Measurements from ENCODE around the gene RGS1.

The RGS1 gene

DNA sequence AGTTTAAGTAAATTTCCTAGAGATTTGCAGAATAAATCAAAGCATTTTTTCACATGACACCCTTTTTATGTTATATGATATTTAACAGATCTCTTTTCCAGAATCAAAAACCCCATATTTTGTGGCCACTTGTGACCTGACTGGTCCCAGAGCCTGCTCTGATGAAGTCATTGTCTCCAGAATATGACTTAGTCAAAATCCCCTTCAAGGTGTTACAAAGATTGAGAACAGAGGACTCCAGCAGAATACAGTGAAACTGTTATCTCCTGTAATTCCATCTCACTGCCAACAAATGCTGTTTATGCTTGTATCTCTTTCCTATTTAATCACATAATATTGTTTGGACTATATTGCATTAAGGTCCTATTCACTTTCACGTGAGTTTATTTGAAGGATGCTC is 25.6 kb downstream of the RGS1 start:
- Histone ChIP-seq H3K27me3 (replicated peaks; ENCODE audit: control insufficient read depth, insufficient read depth, low read length) (no peaks in the 10 kb centered on the region), H3K36me3 (ENCODE audit: control insufficient read depth, insufficient read depth, low read length) (no peaks in the 10 kb centered on the region), H3K4me3 (replicated peaks; ENCODE audit: low read depth, low read length) (no peak overlapping the region)
- TF ChIP-seq, protein P1, sequence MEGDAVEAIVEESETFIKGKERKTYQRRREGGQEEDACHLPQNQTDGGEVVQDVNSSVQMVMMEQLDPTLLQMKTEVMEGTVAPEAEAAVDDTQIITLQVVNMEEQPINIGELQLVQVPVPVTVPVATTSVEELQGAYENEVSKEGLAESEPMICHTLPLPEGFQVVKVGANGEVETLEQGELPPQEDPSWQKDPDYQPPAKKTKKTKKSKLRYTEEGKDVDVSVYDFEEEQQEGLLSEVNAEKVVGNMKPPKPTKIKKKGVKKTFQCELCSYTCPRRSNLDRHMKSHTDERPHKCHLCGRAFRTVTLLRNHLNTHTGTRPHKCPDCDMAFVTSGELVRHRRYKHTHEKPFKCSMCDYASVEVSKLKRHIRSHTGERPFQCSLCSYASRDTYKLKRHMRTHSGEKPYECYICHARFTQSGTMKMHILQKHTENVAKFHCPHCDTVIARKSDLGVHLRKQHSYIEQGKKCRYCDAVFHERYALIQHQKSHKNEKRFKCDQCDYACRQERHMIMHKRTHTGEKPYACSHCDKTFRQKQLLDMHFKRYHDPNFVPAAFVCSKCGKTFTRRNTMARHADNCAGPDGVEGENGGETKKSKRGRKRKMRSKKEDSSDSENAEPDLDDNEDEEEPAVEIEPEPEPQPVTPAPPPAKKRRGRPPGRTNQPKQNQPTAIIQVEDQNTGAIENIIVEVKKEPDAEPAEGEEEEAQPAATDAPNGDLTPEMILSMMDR (IDR thresholded peaks at IDR 0.05; ENCODE audit: insufficient read depth, low read length, poor library complexity, severe bottlenecking) = no peak
- no peak for DNase-seq (ENCODE audit: extremely low read depth, insufficient read length)

DNA sequence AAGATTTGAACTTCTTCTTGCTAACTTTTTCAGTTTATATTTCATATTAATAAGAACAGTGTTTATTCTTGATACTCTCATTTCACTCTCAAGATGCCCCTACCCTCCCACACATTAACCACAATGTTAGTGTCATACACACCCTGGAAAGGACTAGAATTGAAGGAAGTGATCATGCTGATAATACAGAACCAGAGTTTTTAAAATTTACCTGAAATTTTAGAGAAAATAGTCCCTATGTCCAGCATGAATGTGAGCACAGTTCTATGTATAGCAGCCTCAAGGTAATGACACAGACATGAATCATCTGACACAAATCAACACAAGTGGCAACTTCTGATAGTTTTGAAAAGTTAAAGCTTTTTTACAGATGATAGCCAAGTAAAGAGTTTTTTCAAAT is 26.0 kb downstream of the RGS1 start:
- no peaks in the 10 kb centered on the region for H3K27me3 ChIP-seq (replicated peaks; ENCODE audit: control insufficient read depth, insufficient read depth, low read length)
- H3K36me3 ChIP-seq (ENCODE audit: control insufficient read depth, insufficient read depth, low read length) = no peaks in the 10 kb centered on the region
- no peak overlapping the region for H3K4me3 ChIP-seq (replicated peaks; ENCODE audit: low read depth, low read length)
- TF ChIP-seq, protein P1 (IDR thresholded peaks at IDR 0.05; ENCODE audit: insufficient read depth, low read length, poor library complexity, severe bottlenecking) = no peak
- no peak for DNase-seq (ENCODE audit: extremely low read depth, insufficient read length)

DNA sequence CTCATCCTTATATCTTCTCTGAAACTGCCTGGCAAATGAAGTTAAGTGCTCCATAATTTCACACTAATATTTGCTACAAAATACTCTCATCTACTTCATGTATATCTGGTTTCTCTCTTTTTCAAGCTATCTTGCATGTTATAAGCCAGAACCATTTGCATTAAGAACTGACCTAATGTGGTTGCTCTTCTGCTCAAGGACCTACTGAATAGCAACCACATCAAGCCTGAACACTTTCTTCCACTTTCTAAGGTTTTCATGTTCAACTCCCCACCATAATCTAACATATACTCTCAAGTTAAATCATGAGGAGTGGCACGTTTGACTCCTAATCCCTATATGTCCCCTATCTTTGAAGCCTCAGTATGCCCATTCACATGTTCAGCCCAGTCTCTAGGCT is 27.2 kb downstream of the RGS1 start:
- Histone ChIP-seq H3K27me3 (replicated peaks; ENCODE audit: control insufficient read depth, insufficient read depth, low read length) (no peaks in the 10 kb centered on the region), H3K4me3 (replicated peaks; ENCODE audit: low read depth, low read length) (no peak overlapping the region), H3K36me3 (ENCODE audit: control insufficient read depth, insufficient read depth, low read length) (no peaks in the 10 kb centered on the region)
- TF ChIP-seq, protein P1 (IDR thresholded peaks at IDR 0.05; ENCODE audit: insufficient read depth, low read length, poor library complexity, severe bottlenecking) = no peak
- DNase-seq (ENCODE audit: extremely low read depth, insufficient read length) = no peak

DNA sequence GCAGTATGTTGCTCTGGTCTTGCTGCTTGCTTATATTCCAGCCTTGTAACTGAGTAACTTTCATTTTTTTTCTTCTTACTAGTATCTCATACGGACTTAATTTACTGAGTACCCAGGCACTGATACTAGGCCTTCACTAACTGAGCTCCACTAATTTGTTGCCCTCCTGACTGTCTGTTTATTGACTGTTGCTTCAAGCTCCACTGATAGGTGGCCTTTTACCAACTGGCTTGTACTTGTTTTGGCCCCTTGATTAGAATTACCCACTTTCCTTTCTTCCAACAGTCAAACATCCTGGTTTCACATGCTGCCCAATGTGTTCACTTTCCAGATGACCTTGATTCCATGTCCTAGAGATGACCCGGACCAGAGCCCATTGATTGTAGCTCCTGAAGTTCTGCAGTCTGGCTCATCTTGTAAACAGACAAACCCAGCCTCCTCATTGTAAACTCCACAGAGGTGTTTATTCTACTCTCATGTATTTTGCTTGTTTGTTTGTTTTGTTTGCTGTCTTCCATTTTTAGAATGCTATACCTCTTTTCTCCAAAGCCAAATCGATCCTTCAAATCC is 27.7 kb downstream of the RGS1 start:
- H3K27me3 ChIP-seq (replicated peaks; ENCODE audit: control insufficient read depth, insufficient read depth, low read length) = no peaks in the 10 kb centered on the region
- H3K4me3 ChIP-seq (replicated peaks; ENCODE audit: low read depth, low read length) = no peak overlapping the region
- no peaks in the 10 kb centered on the region for H3K36me3 ChIP-seq (ENCODE audit: control insufficient read depth, insufficient read depth, low read length)
- DNase-seq (ENCODE audit: extremely low read depth, insufficient read length) = no peak
- TF ChIP-seq, protein P1 (IDR thresholded peaks at IDR 0.05; ENCODE audit: insufficient read depth, low read length, poor library complexity, severe bottlenecking) = no peak

DNA sequence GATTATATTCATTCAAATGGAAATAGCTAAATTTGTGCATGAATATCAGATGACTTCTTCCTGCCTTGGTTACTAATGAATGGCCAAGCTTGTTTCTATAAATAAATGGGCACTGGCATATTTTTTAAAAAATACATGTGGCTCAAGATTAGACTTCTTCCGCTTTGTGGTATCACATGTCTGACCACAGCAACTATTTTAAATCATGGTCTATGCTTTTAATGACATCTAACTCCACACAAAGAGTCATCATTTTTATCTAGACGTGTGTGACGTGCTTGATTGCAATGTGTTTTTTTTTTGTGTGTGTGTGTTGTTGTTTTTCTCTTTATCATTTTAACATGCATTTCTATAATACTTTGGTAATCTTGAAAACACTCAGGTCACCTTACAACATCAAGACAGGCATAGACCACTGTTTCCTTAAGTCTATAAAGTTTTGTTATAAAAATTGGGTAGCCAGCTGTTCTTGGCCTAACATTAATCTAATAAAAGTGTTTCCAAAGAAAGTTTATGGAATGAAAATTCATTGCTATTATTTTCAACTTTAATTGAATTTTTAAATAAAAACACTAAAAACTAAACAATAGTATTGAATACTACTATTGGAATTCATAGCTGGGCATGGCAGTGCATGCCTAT is 29.5 kb downstream of the RGS1 start:
- TF ChIP-seq, protein P1 (IDR thresholded peaks at IDR 0.05; ENCODE audit: insufficient read depth, low read length, poor library complexity, severe bottlenecking) = no peak
- no peaks in the 10 kb centered on the region for H3K27me3 ChIP-seq (replicated peaks; ENCODE audit: control insufficient read depth, insufficient read depth, low read length)
- no peak for DNase-seq (ENCODE audit: extremely low read depth, insufficient read length)
- no peaks in the 10 kb centered on the region for H3K36me3 ChIP-seq (ENCODE audit: control insufficient read depth, insufficient read depth, low read length)
- H3K4me3 ChIP-seq (replicated peaks; ENCODE audit: low read depth, low read length) = no peak overlapping the region

All from GM06990 (cell line).